HG03342 (cell line): ENCODE results near the gene SGMS1.
"Not testable (repeated sequence)": the region's sequence is repeated elsewhere in the genome, so short reads cannot be mapped to it uniquely, and the experiment has no call there.

ENCODE experiments used
- ATAC-seq: cut with Tn5 transposase; IDR thresholded peaks from one replicate; pipeline ENCODE4 v1.9.1; 2021; ENCODE audit warnings: mild to moderate bottlenecking, moderate library complexity; ENCODE audit not compliant: unreplicated experiment

Gene SGMS1

GRCh38 chr10:50477287-50478203 is 146.2 kb downstream of the SGMS1 start:
- no peak for ATAC-seq

DNA sequence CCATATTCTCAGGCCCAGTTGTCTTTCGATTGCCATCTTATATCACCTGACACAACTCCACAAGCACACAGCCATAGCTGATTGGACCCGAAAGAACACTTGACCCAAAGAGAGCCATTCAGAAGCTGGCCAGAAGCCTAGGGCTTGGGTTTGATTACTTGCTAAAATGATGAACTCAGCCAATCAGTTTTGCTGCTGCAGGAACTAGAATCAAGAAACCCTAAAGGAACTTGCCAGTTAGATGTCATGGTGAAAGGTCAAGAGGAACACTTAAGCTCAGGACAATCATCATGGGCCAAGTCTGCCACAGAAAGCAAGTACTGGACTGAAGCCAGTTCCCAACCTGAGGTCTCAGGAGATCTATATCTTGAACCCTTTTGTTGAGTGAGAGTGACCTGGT is 150.0 kb downstream of the SGMS1 start:
- no peak for ATAC-seq

- no peak for ATAC-seq
Measured at GRCh38 chr10:50472914-50473313, 150.8 kb downstream of the SGMS1 start.

DNA sequence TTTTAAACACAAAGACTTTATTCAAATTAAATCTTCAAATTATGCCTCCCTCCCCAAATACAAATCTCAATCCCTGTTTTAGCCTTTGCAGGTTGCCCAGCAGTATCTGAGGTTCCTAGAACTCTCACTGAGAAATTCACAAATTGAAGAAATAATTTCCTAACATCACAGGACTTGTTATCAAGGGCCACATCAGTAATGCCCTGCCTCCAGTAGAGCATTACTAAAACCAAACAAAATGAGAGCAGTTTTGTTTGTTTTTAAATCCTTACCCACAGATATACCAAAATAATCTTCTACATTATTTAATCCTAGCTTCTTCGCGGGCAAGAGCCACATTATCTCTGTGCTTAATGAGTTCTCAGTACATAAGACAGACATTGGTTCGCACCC is 152.2 kb downstream of the SGMS1 start:
- no peak for ATAC-seq

DNA sequence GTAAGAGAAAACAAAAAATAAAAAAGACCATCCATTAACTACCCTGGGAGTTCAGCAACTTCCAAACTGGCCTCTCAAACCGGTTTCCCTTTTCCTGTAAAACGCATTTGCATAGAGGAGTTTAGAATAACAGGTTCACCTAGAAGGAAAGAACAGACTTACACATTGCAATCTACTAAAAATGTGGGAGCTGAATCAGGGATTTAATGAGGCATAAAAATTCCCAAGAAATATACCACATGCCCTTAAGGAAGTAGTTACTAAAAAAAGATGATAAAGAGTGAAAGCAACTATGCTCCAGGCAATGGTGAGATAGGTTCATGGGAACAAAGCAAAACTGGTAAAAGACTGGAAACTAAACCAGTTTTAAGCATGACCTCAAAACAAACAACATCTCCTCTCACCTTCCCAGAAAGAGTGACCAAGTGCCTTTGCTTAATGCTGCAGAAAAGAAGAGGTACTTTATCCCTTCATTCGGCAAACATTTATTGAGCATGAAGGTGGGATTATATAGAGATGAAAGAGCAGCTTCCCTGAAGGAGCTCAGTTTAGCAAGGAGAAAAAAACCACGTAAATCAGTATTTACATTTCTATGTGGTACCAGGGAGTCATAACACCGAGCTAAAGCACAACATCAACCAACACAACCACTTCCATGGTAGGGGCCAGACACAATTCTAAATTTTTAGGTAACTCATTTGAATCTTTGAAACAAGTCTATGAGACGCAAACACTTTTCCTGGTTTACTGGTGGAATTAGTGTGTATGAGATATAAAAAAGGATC is 152.8 kb downstream of the SGMS1 start:
- no peak for ATAC-seq

DNA sequence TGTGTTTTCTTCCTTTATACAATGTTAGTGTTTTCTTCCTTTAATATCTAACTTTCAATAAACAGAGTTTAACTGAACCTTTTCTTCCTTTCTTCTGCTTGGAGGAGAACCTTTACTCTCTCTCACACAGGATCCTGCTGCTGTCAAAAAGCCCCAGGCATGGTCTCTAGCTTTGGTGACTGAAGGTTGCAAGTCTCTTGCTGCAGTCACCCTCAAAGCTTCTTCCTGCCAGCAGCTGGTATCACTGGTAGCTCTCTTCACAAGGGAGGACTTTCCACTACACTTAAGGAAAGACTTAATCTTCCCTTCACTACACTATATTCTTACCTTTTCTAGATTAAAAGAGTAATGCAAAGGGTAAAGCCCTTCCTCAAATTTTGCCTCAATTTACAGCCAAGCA is 153.4 kb downstream of the SGMS1 start:
- ATAC-seq, result peak; percentile 43

DNA sequence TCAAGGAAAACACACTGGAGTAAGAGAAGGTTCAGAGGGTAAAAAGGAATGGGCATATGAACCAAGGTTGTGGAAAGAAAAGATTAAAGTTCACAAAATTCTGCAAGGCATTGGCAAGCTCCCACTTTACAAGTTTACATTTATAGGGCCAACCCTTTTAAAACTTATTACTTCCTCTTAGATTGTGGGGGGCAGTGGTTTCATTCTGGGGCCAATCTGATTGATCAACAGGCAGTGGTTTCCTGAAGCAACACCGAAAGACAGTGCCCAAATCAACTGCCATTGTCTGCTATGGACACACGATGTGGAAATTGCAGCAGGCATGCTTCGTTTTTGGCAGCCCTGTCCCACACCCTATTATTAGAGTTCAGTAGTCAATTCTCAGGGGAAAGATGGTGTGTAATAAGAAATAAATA is 154.0 kb downstream of the SGMS1 start:
- no peak for ATAC-seq

- ATAC-seq, result no peak
Measured at GRCh38 chr10:50469288-50469687, 154.5 kb downstream of the SGMS1 start.

DNA sequence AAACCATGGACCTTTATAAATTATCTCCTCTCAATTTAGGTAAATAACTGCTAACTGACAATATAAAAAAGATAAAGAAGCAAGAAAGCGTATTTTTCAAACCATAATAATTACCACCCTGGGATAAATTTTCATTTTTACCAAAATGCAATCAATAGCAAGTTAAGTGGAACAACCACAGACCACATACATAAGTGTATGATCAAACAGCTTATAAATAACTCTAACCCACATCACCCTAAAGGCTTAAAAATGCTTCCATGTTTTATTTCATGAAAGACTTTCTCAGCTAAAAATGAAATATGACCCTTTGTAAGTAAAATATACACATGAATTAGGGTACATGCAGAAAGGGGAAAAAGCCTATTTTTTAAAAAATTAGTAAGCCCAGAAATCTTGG is 156.5 kb downstream of the SGMS1 start:
- ATAC-seq, result no peak

DNA sequence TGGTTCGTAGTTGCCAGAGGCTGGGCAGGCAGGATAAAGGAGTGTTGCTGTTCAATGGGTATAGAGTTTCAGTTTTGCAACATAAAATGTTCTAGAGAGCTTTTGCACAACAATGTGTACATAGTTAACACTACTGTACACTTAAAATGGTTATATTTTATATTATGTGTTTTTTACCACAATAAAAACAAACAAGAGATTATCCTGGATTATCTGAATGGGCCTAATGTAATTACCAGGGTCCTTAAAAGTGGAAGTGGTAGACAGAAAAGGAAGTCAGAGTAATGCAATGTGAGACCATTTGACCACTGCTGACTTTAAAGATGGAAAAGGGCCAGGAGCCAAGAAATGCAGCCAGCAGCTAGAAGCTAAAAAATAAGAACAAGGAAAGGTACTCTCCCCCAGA is 159.7 kb downstream of the SGMS1 start:
- ATAC-seq, result no peak

GRCh38 chr10:50461834-50462233 is 161.9 kb downstream of the SGMS1 start:
- no peak for ATAC-seq

- ATAC-seq, result no peak
Measured at GRCh38 chr10:50461123-50461522, 162.6 kb downstream of the SGMS1 start.

DNA sequence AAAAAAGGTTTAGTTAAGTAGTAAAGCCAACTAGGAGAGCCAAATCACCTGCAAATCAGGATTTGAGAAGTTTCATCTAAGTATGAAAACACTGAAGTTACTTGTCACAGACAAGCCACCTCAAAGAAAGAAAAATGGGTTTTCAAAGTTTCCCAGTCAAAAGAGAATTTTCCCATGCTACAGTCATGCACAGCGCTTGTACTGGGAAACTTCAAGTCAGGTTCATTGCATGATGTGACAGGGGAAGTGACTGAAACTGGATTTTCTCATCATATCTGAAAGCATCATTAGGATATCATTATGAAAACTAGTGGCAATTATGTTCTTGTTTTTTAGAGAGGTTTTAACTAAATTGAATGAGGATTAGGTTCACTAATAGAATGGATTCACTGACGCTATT is 167.0 kb downstream of the SGMS1 start:
- no peak for ATAC-seq

DNA sequence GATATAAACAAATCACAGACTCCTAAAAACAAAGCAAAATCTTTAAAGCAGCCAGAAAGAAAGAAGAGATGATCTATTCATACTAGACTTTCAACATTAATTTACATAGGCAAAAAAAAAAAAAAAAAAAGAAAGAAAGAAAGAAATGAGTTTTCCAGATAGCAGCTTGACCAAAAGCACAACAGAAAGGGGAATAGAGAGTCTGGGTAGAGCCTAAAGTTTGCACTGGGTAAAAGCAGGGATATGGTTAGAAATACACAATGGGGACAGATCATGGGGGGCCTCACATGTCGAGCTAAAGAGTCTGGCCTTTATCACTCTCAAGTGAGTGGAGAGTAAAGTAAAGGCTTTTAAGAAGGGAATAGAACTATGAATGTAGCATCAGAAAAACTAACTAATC is 169.8 kb downstream of the SGMS1 start:
- no peak for ATAC-seq

DNA sequence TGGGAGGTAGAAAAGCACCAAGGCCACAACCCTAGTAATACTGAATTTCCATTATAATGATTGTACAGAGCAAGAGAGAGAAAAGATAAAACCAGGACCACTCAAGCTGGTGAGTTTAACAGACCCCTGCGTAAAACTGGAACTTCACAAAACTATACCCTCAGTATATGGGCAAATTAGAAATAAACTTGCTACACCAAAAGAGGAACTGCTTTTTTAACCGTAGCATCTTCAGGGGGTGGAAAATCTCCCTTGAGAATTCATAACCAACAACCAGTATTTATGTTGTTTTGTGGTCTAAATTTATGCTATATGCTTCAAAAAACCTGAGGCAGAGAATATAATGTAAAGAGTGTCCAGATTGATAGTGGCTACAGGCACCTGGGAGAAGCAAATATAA is 171.2 kb downstream of the SGMS1 start:
- no peak for ATAC-seq

DNA sequence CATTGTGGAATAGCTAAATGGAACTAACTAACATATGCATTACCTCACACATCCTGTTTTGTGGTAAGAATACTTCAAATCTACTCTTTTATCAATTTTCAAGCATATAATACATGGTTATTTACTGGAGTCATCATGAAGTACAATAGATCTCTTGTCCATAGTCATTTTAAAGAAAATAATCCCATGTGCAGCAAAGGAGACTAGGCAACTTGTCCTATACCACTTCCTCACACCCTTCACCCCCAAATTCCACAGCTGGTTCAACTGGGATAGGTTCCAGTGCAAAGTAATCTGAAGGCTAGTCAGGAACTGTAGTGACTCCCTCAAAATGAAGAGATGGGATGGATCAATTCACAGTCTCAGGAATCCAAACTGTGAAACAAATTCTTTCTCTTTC is 176.1 kb downstream of the SGMS1 start:
- no peak for ATAC-seq

- ATAC-seq, result not testable (repeated sequence)
Measured at GRCh38 chr10:50445777-50446176, 178.0 kb downstream of the SGMS1 start.

GRCh38 chr10:50440489-50440888 is 183.3 kb downstream of the SGMS1 start:
- no peak for ATAC-seq

DNA sequence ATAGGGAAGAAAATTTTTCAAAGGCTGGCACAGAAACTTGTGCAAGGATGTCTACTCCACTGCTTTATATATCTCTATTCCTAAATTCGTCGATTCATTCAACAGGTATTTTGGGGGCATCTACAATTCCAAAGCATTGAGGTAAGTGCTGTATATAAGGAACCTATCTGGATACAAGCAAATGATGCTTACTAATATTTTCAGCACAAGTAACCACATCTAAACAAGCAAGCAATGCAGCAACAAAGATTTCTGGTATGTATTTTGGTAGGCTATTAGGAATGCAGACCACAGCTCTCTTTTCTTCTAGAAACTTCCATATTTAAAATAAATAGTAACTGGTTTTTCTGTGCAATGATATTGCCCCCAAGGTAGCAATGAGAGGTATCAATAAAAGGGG is 183.9 kb downstream of the SGMS1 start:
- ATAC-seq, result no peak

DNA sequence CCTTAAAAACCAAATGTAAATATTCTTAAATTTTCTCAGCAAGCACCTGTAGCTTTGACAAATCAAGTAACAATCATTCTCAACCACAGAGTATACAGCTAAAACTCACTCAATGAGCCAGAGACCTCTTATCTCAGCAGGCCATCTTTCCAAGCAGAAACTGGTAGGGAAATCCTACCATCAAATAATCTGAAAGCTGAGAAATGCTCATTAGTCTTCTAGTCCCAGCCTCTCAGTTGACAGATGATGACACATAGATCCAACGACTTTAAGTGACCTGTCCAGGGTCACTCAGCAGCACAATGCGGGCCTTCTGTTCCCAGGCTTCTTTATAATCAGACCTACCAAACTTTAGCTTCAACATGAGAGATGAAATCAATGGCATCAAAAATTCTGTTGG is 184.6 kb downstream of the SGMS1 start:
- no peak for ATAC-seq

DNA sequence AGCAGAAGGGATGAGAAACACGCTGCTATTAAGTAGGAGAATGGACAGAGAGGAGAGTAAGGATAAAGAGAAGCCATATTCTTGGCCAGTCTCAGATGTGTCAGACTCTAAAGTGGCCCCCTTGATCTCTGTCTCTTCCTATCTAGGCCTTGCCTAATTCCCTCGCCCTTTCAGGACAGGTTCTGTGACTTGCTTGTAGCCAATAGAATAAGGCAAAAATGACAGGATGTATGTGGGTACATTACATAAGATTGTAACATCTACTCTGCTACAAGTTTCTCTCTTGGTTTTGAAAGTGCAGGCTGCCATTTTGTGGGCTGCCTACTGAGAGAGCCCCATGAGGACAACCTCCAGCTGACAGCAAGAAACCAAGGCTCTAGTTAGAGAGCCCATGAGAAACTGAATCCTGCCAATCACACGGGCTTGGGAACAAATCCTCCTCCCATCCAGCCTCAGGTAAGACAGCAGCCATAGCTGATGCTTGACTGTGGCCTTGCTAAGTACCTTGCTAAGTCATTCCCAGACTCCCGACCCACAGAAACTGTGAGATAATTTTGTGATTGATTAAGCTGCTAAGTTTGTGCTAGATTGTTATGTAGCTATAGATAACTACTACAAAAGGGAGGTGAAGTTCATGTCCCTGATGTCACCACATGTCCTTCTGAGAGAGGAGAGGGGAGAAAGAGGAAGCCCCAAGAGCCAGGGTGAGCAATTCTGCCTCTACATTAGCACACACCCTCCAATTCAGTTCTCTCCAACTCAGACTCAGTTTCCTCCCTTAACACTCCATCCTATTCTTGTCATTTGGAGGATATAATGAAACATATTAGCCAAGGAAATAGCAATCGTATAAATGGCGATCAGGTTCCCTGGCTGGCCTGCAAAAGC is 185.5 kb downstream of the SGMS1 start:
- no peak for ATAC-seq
